B cell (primary cell): ENCODE measurements around the gene UTRN. TPM values are rescaled to one million over a fixed set of nuclear protein-coding genes. Genes with fewer than 3 reads are reported as not detected.
A peak's percentile ranks its signal among the peaks of the same experiment; 100 is the strongest.

Source experiments
- ATAC-seq: fragments of 200-7000 bp; cut with Tn5 transposase; one replicate; pipeline ENCODE4 v1.10.0; 2021; ENCODE audit warnings: low read depth, mild to moderate bottlenecking, moderate number of reproducible peaks, moderate library complexity
- CTCF ChIA-PET: fragments of 350-600 bp; sonication (Branson Sonifier 250); formaldehyde crosslinking; loops from one replicate; lab custom pipeline; 2021; ENCODE audit warnings: antibody characterized with exemption, inconsistent platforms; lab: Charles Lee
- POLR2A ChIA-PET: fragments of 350-600 bp; sonication (Branson Sonifier 250); formaldehyde crosslinking; loops from one replicate; lab custom pipeline; 2021; ENCODE audit warnings: antibody characterized with exemption; lab: Charles Lee
- DNase-seq: peaks from one replicate; pipeline ENCODE4 v3.0.0; 2013
- H2AFZ ChIP-seq: 2 replicates; pipeline ENCODE4 v1.6.1; 2012; ENCODE audit warnings: mild to moderate bottlenecking, low read depth, low read length; ENCODE audit not compliant: insufficient read depth, poor library complexity, severe bottlenecking
- H3K27ac ChIP-seq, 2 donors: 1 replicate in 1 of 2; 2 replicates in 1 of 2; pipeline ENCODE4 v1.5.1; 2012 to 2013; ENCODE audit warnings: low read length in 2 of 2, mild to moderate bottlenecking in 2 of 2, moderate library complexity in 1 of 2
- H3K27me3 ChIP-seq, 4 experiments: fragments of 200-600 bp in 1 of 4; sonication (generic) in 1 of 4; replicated peaks in 1 of 4; 1 replicate in 2 of 4; 2 replicates in 2 of 4; pipeline versions ENCODE4 v1.6.1 to v1.7.0; 2013 to 2016; ENCODE audit warnings: low read length in 3 of 4, mild to moderate bottlenecking in 2 of 4, mixed read lengths in 1 of 4, moderate library complexity in 1 of 4; ENCODE audit not compliant: insufficient read depth in 4 of 4, control insufficient read depth in 3 of 4; ENCODE audit errors: control extremely low read depth in 1 of 4
- H3K36me3 ChIP-seq, 2 experiments: replicated peaks in 1 of 2; 1 replicate in 1 of 2; 2 replicates in 1 of 2; pipeline versions ENCODE4 v1.6.1 to v1.7.1; 2013; ENCODE audit warnings: low read length in 1 of 2; ENCODE audit not compliant: insufficient read depth in 2 of 2, control insufficient read depth in 1 of 2; ENCODE audit errors: control extremely low read depth in 1 of 2, extremely low read depth in 1 of 2
- H3K4me1 ChIP-seq, 2 donors: fragments of 200-600 bp in 1 of 2; sonication (generic) in 1 of 2; 1 replicate in 1 of 2; 2 replicates in 1 of 2; pipeline versions ENCODE4 v1.5.1 to v1.6.1; 2013 to 2017; ENCODE audit warnings: low read length in 2 of 2; ENCODE audit not compliant: control insufficient read depth in 2 of 2, insufficient read depth in 2 of 2
- H3K4me2 ChIP-seq: replicated peaks from 2 replicates; pipeline ENCODE3; 2012; ENCODE audit warnings: mild to moderate bottlenecking, low read depth, low read length; ENCODE audit not compliant: poor library complexity, severe bottlenecking
- H3K4me3 ChIP-seq, 5 experiments: fragments of 200-600 bp in 1 of 5; sonication (generic) in 1 of 5; 1 replicate in 3 of 5; 2 replicates in 2 of 5; pipeline versions ENCODE4 v1.5.1 to v1.7.0; 2011 to 2016; ENCODE audit warnings: low read length in 4 of 5, mild to moderate bottlenecking in 4 of 5, low read depth in 2 of 5, control low read depth in 1 of 5, moderate library complexity in 1 of 5; ENCODE audit not compliant: insufficient read depth in 1 of 5; ENCODE audit errors: control extremely low read depth in 1 of 5, extremely low read depth in 1 of 5
- H3K79me2 ChIP-seq: fragments of 200-600 bp; sonication (generic); one replicate; pipeline ENCODE4 v1.6.0; 2016; ENCODE audit warnings: low read length; ENCODE audit not compliant: control insufficient read depth, insufficient read depth
- H3K9ac ChIP-seq: fragments of 200-600 bp; sonication (generic); 2 replicates; pipeline ENCODE4 v1.6.1; 2017; ENCODE audit warnings: mild to moderate bottlenecking, low read length, moderate library complexity
- H3K9me3 ChIP-seq, 3 donors: one replicate each; pipeline versions ENCODE4 v1.6.1 to v1.7.1; 2013; ENCODE audit warnings: low read length in 2 of 3; ENCODE audit not compliant: control insufficient read depth in 2 of 3, insufficient read depth in 1 of 3; ENCODE audit errors: control extremely low read depth in 1 of 3
- H4K20me1 ChIP-seq: 2 replicates; pipeline ENCODE4 v1.6.0; 2012; ENCODE audit warnings: mild to moderate bottlenecking, low read length; ENCODE audit not compliant: insufficient read depth, control insufficient read depth, poor library complexity, severe bottlenecking
- H3K27ac Mint-ChIP-seq: one replicate; pipeline ENCODE4 v1.8.0; 2021; ENCODE audit warnings: mixed read lengths
- H3K27me3 Mint-ChIP-seq: one replicate; pipeline ENCODE4 v1.8.0; 2021; ENCODE audit warnings: mixed read lengths
- H3K4me1 Mint-ChIP-seq: one replicate; pipeline ENCODE4 v1.8.0; 2021; ENCODE audit warnings: mixed read lengths
- H3K4me3 Mint-ChIP-seq: one replicate; pipeline ENCODE4 v1.8.0; 2021; ENCODE audit warnings: mixed read lengths
- H3K9me3 Mint-ChIP-seq: one replicate; pipeline ENCODE4 v1.8.0; 2022; ENCODE audit warnings: mixed read lengths; ENCODE audit not compliant: insufficient read depth
- EZH2 ChIP-seq: IDR thresholded peaks from 2 replicates; pipeline ENCODE4 v1.6.1; 2012; ENCODE audit warnings: borderline replicate concordance, low read depth, mild to moderate bottlenecking, moderate library complexity, low read length; ENCODE audit not compliant: insufficient read depth, poor library complexity, severe bottlenecking
- WGBS: methylation state at CpG from one replicate; pipeline ENCODE4 v1.1.5; 2013; ENCODE audit warnings: missing lambda C conversion rate; ENCODE audit not compliant: insufficient coverage; 5-methylcytosine and 5-hydroxymethylcytosine counted together
- intact Hi-C: fragments of 100-400 bp; cut with micrococcal nuclease; formaldehyde crosslinking; loops from one replicate; pipeline ENCODE4 v1.10.0; 2022
- polyA plus RNA-seq: library from polyadenylated mRNA; depleted of rRNA; stranded (reverse); fragments of >200 nt; gene quantifications from 2 replicates; pipeline ENCODE4 v1.2.3, GENCODE V29; 2012
- total RNA-seq, 2 donors: library from RNA; stranded (reverse); fragments of 120-200 nt in 1 of 2; gene quantifications; 1 replicate in 1 of 2; 2 replicates in 1 of 2; pipeline versions ENCODE4 v1.2.3 to v1.2.4, GENCODE V29; 2013 to 2022
- TF ChIP-seq, protein P1 (sequence below): fragments of 200-600 bp; IDR thresholded peaks from one replicate; pipeline ENCODE4 v1.8.0; 2022; ENCODE audit warnings: antibody characterized with exemption, mild to moderate bottlenecking

Gene UTRN
- total and polyA plus RNA-seq, 2 donors (not counting 1 experiment from before 2014, with no cell fraction given): 40.0 to 224 TPM

DNA sequence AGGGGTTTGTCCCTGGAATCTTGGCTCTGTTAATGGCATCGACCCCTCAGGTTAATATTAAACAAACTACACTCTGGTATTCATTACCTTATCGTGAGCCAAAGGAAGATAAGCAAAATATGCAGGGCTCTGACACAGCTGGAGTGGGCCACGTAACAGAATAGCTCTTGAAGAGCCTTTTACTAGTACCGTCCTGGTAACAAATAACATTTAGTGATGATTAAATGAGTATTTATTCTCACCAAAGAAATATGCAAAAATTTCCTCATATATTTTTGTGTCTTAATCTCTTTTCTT lies 20.1 kb upstream of the UTRN start:
- ChIA-PET CTCF (interaction anchor here (1.2 kb wide), 1 partner anchor 217 kb away, joined by 7 read pairs; no protein-coding TSS in a partner anchor), POLR2A (no interaction called here)
- H3K27me3 Mint-ChIP-seq: no peaks in the 10 kb centered on the region
- WGBS: 60% methylated on average over 1 of the region's 4 CpGs
- no peak overlapping the region for H3K4me3 Mint-ChIP-seq
- peaks cover 17% of the 10 kb centered on the region in 2 donors for H3K4me1 ChIP-seq
- H3K27ac ChIP-seq: no peak overlapping the region
- H4K20me1 ChIP-seq: no peaks in the 10 kb centered on the region
- H3K9me3 Mint-ChIP-seq: peaks cover 2% of the 10 kb centered on the region
- TF ChIP-seq EZH2: no peak
- TF ChIP-seq, protein P1, sequence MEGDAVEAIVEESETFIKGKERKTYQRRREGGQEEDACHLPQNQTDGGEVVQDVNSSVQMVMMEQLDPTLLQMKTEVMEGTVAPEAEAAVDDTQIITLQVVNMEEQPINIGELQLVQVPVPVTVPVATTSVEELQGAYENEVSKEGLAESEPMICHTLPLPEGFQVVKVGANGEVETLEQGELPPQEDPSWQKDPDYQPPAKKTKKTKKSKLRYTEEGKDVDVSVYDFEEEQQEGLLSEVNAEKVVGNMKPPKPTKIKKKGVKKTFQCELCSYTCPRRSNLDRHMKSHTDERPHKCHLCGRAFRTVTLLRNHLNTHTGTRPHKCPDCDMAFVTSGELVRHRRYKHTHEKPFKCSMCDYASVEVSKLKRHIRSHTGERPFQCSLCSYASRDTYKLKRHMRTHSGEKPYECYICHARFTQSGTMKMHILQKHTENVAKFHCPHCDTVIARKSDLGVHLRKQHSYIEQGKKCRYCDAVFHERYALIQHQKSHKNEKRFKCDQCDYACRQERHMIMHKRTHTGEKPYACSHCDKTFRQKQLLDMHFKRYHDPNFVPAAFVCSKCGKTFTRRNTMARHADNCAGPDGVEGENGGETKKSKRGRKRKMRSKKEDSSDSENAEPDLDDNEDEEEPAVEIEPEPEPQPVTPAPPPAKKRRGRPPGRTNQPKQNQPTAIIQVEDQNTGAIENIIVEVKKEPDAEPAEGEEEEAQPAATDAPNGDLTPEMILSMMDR: no peak
- no peak overlapping the region for H3K27ac Mint-ChIP-seq
- ATAC-seq: no peak
- H3K79me2 ChIP-seq: no peaks in the 10 kb centered on the region
- H3K4me3 ChIP-seq: no peak overlapping the region
- peaks cover 2 to 7% (median 4%) of the 10 kb centered on the region in 3 donors for H3K9me3 ChIP-seq
- H3K4me1 Mint-ChIP-seq: peaks cover 20% of the 10 kb centered on the region
- H2AFZ ChIP-seq: no peak overlapping the region
- no peaks in the 10 kb centered on the region for H3K36me3 ChIP-seq
- no peak overlapping the region for H3K9ac ChIP-seq
- intact Hi-C loops: loop anchor here (5.0 kb wide), 2 partner anchors 48 to 87 kb away; no protein-coding TSS in a partner anchor
- H3K4me2 ChIP-seq: peak overlapping the region; percentile 50
- no peak for DNase-seq
- no peaks in the 10 kb centered on the region for H3K27me3 ChIP-seq

GRCh38 chr6:144265390-144265789 lies 19.7 kb upstream of the UTRN start:
- Mint-ChIP-seq H3K27me3 (no peaks in the 10 kb centered on the region), H3K27ac (no peak overlapping the region), H3K9me3 (peaks cover 2% of the 10 kb centered on the region), H3K4me1 (peaks cover 20% of the 10 kb centered on the region), H3K4me3 (peak overlapping the region; percentile 29)
- ChIA-PET CTCF (interaction anchor here (0.7 to 1.8 kb wide), 3 partner anchors 49 to 216 kb away, joined by 3 to 11 read pairs (median 4); no protein-coding TSS in a partner anchor), POLR2A (no interaction called here)
- H3K9me3 ChIP-seq: peaks cover 2 to 7% (median 4%) of the 10 kb centered on the region in 3 donors
- intact Hi-C loops: loop anchor here (5.0 kb wide), 2 partner anchors 48 to 87 kb away; no protein-coding TSS in a partner anchor
- ATAC-seq (peak; percentile 91), DNase-seq (peak; percentile 71)
- H3K27me3 ChIP-seq: no peaks in the 10 kb centered on the region
- H3K4me2 ChIP-seq: peak overlapping the region; percentile 50
- TF ChIP-seq, protein P1: no peak
- TF ChIP-seq EZH2: no peak
- no peaks in the 10 kb centered on the region for H4K20me1 ChIP-seq
- H3K4me3 ChIP-seq: no peak overlapping the region
- H2AFZ ChIP-seq: peak overlapping the region; percentile 8
- H3K79me2 ChIP-seq: no peaks in the 10 kb centered on the region
- no peak overlapping the region for H3K27ac ChIP-seq
- WGBS: no CpG with 5 or more reads among the region's 5 CpGs
- no peaks in the 10 kb centered on the region for H3K36me3 ChIP-seq
- H3K4me1 ChIP-seq: peaks cover 17% of the 10 kb centered on the region in 2 donors
- no peak overlapping the region for H3K9ac ChIP-seq
